ENCODE results near the gene KRT14. TPM values are rescaled to one million over a fixed set of nuclear protein-coding genes. Genes with fewer than 3 reads are reported as not detected.
"Not testable (repeated sequence)": the region's sequence is repeated elsewhere in the genome, so short reads cannot be mapped to it uniquely, and the experiment has no call there.

Gene KRT14
- not detected in 2 replicates for total RNA-seq (2014; rRNA removed; shearing (Covaris generic))
- not detected in 2 replicates for polyA plus RNA-seq (2014; cell fraction: nucleus; rRNA removed)

DNA sequence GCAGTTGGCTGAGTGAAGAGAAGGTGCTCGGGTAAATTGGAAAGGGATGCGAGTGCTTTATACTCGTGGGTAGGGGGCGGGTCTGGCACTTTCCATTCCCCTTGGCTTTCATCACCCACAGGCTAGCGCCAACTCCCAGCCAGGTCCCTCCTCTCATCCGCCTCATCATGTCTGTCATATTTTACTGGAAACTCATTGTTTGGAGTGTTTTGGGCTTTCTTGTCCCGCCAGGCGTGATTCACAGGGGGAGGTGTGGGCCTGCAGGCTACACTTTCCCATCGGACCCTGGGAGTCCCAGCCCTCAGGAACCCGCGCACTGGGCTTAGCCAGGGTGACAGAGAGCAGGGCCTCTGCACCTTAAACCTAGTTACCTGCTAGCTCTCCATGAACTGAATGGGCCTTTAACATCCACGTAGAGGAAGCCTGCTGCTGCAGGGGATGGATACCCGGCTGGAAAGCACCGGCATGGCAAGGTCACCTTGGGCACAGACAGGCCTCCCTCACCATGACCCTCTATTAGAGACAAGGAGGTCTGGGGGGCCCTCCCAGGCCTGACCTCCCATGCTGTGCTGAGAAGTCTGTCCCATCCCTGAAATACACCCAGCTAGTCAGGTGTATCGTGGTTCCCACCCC is at the start of gene KRT14:
Gene KRT14 (minus strand): TSS at position 33 of the 633 bp plus-strand sequence. CDS start 61 bp downstream, outside the sequence.
- no peak for DNase-seq (ENCODE audit: extremely low read depth, low read depth)

DNA sequence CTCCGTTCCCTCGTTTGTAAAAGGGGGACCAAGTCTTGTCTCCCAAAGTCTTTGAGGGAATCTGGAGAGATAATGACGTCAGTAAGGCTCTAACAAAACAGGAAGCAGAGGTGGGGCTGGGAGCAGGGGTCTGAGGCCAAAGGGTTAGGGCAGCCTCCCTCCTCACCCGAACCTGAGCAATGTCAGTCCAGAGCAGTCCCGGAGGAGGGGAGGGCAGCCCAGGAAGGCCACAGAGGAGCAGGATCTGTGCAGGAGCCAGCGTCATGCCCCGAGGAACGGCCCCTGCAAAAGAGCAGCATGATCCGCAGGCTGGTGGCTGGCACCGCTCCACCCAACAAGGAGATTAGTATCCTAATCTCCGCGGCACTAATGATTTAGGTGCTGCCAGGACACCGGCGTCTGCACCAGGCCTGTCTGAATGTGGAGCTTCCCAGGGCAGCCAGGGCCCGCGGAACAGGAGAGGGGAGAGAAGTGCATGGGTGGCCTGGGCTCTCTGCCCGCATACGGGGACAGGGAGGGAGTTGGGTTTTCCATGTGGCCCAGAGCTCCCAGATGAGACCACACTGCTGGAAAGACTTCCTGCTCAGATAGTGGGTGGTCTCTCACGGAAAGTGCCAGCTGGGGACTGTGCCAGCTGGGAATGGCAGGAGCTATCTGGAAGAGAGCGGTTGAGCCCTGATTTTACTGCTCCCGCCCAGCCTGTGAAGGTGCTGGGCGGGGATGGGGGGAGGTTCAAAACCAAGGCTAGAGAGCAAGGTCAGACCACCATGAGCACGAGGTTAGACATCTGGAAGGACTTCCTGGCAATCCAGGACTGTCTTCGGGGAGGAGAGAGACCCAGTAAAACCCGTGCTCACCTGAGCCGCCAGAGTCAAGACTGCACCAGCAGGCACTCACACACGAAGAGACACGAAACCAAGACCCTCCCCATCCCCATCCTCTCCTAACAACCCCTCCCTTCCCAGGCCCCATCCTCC is 48.7 kb upstream of the KRT14 start:
- no peak for DNase-seq (ENCODE audit: extremely low read depth, low read depth)

- no peak for DNase-seq (ENCODE audit: extremely low read depth, low read depth)
Measured at GRCh38 chr17:41634639-41635038, 47.9 kb upstream of the KRT14 start.

GRCh38 chr17:41633556-41634199 is 47.0 kb upstream of the KRT14 start:
- no peak for DNase-seq (ENCODE audit: extremely low read depth, low read depth)

- no peak for DNase-seq (ENCODE audit: extremely low read depth, low read depth)
Measured at GRCh38 chr17:41632482-41633105, 45.9 kb upstream of the KRT14 start.

DNA sequence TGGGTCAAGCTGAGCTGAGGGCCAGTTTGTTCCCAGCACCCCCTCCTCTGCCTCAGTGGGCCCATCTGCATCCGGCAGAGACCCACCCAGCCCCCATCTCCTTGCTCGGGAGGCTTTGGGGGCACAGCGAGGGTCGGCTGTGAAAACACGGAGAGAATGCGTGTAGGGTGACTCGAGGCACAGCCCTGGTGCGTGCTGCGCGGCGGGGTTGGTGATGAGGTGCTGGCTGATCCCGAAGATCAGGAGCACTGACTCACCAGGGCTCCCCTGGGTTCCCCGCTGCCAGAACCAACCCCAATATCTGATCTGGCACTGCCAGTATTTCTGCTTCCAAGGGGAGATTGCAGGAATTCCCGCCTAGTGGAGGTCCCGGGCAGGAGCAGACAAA is 45.2 kb upstream of the KRT14 start:
- DNase-seq (ENCODE audit: extremely low read depth, low read depth): no peak

DNA sequence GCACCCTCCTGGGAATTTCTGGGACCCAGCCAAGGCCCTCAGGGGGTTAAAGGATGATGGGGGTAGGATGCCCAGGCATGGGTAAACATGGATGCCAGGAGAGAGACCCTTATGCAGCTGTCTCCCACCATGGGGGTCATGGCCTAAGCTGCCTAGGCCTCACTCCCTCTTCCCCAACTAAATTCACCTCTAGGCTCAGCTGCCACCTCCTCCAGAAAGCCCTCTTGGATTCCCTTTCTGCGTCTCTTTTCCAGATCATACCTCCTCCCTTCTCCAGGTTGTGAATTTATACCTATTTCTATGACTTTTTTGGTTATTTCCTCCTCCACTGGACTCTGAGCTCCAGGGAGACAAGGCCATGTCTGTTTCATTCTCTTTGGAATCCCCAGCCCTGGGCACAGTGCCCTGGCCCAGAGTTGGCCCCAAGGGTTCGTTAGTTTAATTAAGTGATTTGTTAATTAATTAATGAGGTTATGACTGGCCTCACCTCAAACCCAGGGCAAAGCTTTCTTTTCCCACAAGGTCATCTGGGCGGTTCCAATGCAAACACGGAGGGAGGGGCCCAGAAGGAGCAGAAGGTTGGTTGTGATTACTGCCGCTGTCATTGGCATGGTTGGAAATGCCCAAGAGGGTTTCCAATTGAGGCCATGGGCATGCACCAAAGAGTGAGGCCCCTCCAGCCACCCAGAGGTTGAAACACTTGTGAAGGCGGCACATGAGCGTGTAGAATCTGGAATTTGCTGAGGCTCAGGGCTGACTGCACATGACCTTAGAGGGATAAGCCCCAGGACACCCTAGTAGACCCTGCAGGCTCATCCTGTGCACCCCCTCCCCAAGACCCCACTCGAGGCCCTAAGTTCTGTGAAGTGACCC is 44.6 kb upstream of the KRT14 start:
- no peak for DNase-seq (ENCODE audit: extremely low read depth, low read depth)

DNA sequence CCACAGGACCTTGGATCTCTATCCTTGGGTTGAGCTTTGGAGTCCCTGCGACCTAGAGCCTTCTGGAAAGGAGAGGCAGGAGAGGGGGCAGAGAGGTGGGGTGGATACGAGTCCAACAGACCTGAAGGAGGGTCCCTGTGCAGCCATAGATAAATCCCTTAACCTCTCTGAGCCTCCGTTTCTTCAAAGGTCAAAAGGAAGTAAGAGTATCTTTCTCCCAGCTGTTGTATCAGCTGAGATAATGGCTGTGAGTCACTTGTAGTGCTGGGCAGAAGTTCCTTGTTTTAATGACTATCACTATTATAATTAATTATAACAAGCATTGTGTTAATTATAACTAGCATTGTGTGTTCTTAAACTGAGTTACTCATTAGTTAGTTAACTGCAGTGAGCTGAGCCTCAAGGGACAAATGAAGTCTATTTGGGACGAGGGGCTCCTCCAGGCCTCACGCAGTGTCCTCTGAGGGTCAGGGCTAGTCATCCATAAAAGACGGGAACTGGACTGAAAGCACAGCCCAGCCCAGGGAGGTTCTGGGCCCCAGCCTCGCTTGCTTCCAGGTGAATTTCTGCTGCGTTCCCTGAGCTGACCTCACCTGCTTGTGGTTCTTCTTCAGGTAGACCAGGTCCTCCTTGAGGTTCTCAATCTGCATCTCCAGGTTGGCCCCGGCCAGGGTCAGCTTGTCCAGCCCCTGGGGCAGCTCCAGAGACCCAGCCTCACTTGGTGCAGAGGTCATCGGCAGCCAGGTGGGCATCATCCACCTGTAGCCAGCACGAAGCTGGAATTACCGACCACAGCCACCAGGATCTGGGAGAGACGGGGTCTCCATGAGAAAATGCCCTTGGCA is 43.4 kb upstream of the KRT14 start:
- no peak for DNase-seq (ENCODE audit: extremely low read depth, low read depth)

DNA sequence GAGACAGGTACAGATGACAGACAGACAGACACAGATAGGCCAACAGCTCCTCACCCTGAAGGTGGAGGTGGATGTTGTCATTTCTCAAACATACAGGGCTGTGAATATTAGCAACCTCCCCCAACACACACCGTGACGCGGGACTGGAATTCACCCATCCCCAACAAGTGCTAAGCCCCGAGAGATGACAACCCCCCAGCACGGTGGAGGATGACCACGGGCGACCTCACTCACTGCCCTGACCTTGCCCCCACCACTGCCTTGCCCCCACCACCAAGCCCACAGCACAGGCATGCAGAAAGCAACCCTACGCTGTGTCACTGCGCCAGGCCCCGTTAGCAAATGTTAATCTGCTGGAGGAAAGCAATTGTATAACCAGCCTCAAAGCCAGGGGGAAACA is 42.6 kb upstream of the KRT14 start:
- DNase-seq (ENCODE audit: extremely low read depth, low read depth): no peak

DNA sequence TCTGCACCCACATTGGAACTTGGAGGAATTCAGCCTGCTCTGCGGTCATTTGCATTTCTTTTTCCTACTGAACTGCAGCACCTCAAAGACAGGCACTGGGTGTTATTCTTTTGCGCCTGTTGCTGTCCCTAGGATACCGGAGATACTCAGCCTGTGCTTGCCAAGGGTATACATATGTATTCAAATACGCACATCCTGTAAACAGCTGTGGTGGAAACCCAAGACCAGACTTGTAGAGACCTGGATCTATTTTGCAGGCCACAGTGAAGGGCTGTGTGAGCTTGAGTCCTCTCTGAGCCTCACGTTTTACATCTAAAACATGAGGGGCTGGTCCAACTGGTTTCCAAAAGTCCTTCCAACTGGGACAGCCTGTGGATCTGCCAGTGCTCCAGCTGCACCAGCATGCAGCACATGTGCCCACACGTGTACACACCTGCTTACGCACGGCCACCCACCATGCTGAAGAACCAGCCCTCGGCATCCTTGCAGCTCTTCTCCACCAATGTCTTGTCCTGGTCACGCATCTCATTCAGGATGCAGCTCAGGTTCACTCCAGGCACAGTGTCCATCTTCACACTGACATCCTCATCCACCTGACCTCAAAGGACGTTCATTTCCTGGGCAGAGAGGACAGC is 42.0 kb upstream of the KRT14 start:
- not testable (repeated sequence) for DNase-seq (ENCODE audit: extremely low read depth, low read depth)

GRCh38 chr17:41628073-41628370 is 41.3 kb upstream of the KRT14 start:
- DNase-seq (ENCODE audit: extremely low read depth, low read depth): not testable (repeated sequence)

- DNase-seq (ENCODE audit: extremely low read depth, low read depth): no peak
Measured at GRCh38 chr17:41627316-41628072, 40.8 kb upstream of the KRT14 start.

DNA sequence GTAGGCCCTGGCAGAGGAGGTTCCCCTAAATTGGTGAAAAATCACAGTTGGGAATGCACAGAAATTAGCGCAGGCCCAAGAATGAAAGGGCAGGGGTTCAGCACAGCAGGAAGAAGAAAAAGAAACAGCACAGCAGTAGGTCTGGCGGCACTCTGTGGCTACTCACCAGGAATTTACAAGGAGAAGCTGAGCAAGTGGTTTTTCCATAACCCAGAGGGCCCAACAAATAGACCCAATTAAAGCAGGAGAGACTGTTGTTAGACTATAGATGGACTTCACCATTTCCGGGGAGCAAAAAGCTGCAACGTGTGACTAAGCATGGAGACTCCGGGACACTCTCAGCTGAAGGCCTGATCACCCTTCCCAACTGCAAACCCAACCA is 40.2 kb upstream of the KRT14 start:
- DNase-seq (ENCODE audit: extremely low read depth, low read depth): not testable (repeated sequence)

DNA sequence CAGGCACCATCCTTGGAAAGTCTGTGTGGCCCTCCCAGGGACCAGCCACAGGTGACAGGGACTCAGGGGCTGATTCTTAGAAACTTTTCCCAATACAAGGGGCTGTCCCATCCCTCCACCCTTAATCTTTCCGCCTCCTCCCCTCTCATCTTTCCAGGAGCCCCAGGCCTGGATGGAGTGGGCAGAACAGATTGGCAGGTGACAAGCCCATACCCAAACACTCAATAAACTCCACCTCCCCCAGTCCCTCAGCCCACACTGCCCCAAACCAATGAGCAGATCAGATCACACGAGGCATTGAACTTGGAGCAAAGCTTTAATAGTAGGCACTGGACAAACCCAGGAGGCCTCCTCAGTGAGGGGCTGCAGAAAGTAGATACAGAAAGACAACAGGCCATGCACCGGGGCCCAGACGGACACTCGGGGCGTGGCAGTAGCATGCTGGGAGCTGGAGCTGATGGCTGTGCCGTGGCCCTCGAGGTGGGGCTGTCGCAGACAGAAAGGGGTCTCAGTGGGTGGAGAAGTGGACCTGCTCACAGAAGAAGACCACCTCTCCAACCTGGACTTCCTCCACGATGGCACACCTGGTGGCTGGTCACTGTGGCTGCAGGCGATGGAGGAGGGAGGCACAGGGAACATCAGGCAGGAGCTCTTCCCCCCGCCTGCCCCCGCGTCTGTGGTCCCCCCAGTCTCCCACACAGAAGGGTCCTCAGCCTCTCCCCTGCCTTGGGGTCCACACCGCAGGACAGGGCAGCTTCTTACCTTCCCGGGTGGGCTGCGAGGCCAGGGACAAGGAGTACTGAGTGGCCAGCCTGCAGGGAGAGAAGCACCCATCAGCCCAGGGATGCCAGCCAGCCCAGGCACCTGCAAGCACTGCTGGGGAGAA is 39.6 kb upstream of the KRT14 start:
- not testable (repeated sequence) for DNase-seq (ENCODE audit: extremely low read depth, low read depth)

DNA sequence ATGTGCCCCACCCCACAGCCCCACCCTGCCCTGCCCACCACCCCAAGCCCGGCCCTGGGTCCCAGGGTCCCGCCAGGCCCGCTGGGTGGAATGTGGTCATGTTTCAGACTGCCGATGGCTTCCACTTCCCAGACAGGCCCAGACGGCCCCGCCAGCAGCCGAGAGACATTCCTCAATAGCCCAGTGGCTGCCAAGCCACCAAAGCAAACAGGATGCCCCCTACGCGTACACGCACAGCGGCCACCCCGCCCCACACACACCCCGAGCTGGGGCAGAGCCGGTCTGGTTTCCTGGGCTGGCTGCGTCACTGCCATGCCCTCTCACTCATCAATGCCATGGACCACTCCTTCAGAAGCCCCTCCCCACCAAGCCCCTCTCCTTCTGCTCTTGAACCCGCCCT is 38.9 kb upstream of the KRT14 start:
- no peak for DNase-seq (ENCODE audit: extremely low read depth, low read depth)

- DNase-seq (ENCODE audit: extremely low read depth, low read depth): no peak
Measured at GRCh38 chr17:41624208-41625101, 37.8 kb upstream of the KRT14 start, which contains the start of gene KRT17. Gene KRT17, minus strand, starts transcription at chr17:41624575. Its CDS starts 66 bp downstream, at chr17:41624509.
